NB4 (cell line): ENCODE results near the gene GBX2.

Experiments
- DNase-seq: peaks from one replicate; pipeline ENCODE4 v3.0.0; 2010; ENCODE audit warnings: low read depth
- H3K4me3 ChIP-seq: one replicate; pipeline ENCODE4 v1.5.1; 2011; ENCODE audit warnings: mild to moderate bottlenecking, low read depth, low read length, moderate library complexity
- CTCF ChIP-seq: IDR thresholded peaks from one replicate; pipeline ENCODE4 v1.5.1; 2012; ENCODE audit warnings: low read depth, low read length
- MYC ChIP-seq: IDR thresholded peaks from 2 replicates; pipeline ENCODE4 v1.6.1; 2011; ENCODE audit warnings: low read depth, low read length
- POLR2A ChIP-seq: IDR thresholded peaks from 2 replicates; pipeline ENCODE4 v1.6.1; 2011; ENCODE audit warnings: mild to moderate bottlenecking; ENCODE audit not compliant: insufficient read length; ENCODE audit errors: extremely low read depth
- TF ChIP-seq, protein P1 (sequence below): IDR thresholded peaks from 2 replicates; pipeline ENCODE4 v1.6.1; 2011; ENCODE audit warnings: low read depth, low read length

Gene GBX2

DNA sequence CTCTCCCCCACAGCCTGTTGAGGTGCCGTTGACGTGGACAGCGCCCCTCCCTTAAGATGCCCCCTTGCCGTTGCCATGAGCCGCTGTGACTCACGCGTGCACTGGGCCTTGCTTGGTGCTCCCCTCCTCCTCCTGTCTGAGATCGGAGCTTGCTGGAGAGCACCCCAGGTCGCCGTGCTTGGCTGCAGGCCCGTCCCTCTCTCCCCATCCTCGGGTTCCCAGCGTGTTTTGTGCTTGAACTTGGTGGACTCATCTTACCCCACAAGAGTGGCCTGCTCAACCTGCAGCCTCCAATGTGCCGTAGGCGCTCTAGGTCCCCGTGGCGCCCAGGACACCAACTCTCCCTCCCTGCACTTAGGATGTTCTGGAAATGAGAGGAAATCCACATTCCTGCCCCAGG is 39.9 kb downstream of the GBX2 start:
- no peak for DNase-seq
- TF ChIP-seq POLR2A (no peak), MYC (no peak), CTCF (no peak)
- TF ChIP-seq, protein P1, sequence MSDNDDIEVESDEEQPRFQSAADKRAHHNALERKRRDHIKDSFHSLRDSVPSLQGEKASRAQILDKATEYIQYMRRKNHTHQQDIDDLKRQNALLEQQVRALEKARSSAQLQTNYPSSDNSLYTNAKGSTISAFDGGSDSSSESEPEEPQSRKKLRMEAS = no peak
- no peak overlapping the region for H3K4me3 ChIP-seq

DNA sequence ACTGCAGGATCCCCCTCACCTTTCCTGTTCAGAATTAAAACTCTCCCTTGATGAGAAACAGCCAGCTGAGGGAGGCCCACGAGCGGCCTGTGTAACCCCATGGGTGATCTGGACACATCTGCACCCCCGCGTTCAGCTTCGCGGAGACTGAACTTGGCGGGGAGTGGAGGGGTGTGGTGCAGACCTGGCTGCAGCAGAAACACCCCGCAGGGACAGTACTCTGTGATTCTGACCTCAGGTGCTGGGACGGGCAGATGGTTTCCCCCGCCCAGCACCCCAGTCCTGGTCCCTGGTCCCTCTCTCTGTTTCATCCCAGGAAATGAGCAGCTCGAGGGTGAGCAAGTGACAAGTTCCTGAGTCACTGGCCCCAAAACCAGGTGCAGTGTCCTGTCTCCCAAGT is 41.2 kb downstream of the GBX2 start:
- DNase-seq = no peak
- no peak overlapping the region for H3K4me3 ChIP-seq
- TF ChIP-seq POLR2A (no peak), CTCF (no peak), MYC (no peak)
- TF ChIP-seq, protein P1 = no peak

DNA sequence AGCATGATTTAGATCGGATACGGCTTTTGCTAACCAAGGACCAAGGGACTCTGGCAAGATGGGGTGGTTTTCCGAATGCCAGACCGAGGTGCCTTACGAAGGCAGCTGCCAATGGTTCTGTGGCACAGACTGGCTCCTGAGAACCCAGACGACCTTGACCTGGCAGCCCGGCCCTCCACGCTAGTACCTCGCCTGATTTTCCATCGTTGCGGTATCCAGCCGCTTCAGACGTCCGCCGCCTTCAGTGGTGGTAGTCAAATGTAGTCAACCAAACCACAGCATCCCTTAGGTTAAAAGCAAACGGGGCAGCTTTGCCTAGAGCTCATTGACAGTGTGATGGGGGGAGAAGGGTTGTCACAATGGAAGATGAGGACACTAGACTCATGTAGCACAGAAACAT is 42.6 kb downstream of the GBX2 start:
- DNase-seq = no peak
- TF ChIP-seq MYC (no peak), POLR2A (no peak), CTCF (no peak)
- TF ChIP-seq, protein P1 = no peak
- H3K4me3 ChIP-seq = no peak overlapping the region

DNA sequence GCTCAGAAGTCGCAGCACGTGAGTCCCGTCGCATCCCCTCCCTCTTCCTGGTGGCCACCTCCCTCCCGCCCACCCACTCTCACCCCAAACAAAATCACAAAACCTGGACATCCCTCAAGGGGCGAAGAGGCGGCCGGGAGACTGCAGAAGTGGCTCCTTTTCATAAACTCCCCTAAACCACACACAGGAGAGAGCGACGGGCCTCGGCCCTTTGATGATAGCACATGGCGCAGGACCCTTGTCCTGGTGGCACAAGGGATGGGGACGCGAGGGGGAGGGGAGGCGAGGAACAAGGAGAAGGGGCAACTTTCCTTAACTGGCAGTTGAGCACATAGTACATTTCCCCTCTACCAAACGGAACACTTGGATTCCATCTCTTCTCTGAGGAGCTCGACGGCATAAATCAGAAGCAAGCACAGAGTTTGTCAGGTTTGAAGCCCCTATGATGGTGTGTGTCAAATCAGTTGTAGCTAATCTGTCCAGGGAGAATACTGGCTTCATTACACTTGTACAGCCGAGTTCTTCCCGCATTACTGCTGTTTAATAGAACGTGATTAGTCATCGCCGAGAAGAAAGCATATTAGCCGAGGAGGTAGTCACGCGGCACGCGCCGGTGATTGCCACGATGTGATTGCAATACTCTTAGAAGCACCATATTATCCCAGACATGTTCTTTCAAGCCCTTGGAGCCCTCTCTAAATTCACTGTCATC is 43.8 kb downstream of the GBX2 start:
- TF ChIP-seq POLR2A (no peak), CTCF (no peak), MYC (no peak)
- TF ChIP-seq, protein P1 = no peak
- DNase-seq = no peak
- H3K4me3 ChIP-seq = no peak overlapping the region

DNA sequence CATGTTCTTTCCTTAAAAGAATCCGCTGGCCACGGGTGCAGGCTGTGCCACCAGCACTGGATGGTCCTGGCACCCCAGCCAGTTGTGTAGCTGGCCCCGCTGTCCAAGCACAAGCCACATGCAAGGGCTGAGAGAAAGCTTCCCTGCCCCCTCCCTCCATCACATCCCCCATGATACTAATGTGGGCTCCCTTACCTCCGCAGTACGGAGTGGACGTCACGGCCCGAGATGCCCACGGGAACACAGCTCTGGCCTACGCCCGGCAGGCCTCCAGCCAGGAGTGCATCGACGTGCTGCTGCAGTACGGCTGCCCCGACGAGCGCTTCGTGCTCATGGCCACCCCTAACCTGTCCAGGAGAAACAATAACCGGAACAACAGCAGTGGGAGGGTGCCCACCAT is 44.5 kb downstream of the GBX2 start:
- H3K4me3 ChIP-seq = no peak overlapping the region
- no peak for DNase-seq
- TF ChIP-seq, protein P1 = no peak
- TF ChIP-seq MYC (no peak), POLR2A (no peak), CTCF (no peak)

GRCh38 chr2:236122236-236122635 is 46.0 kb downstream of the GBX2 start:
- TF ChIP-seq POLR2A (no peak), MYC (no peak), CTCF (no peak)
- TF ChIP-seq, protein P1 = no peak
- no peak for DNase-seq
- H3K4me3 ChIP-seq = no peak overlapping the region
